ENCODE data around the gene HMGA1.
"Not testable (repeated sequence)": the region's sequence is repeated elsewhere in the genome, so short reads cannot be mapped to it uniquely, and the experiment has no call there.

HMGA1 gene

GRCh38 chr6:34260576-34261267, 24.0 kb downstream of the HMGA1 start:
- DNase-seq (ENCODE audit: low read depth), result no peak

- not testable (repeated sequence) for DNase-seq (ENCODE audit: low read depth)
Observed at GRCh38 chr6:34263484-34263883, 26.8 kb downstream of the HMGA1 start.

GRCh38 chr6:34267746-34268145, 31.1 kb downstream of the HMGA1 start:
- DNase-seq (ENCODE audit: low read depth), result no peak

GRCh38 chr6:34269132-34269531, 32.5 kb downstream of the HMGA1 start:
- not testable (repeated sequence) for DNase-seq (ENCODE audit: low read depth)

- DNase-seq (ENCODE audit: low read depth), result not testable (repeated sequence)
Observed at GRCh38 chr6:34269658-34270341, 33.1 kb downstream of the HMGA1 start.

- DNase-seq (ENCODE audit: low read depth), result no peak
Observed at GRCh38 chr6:34272013-34272926, 35.6 kb downstream of the HMGA1 start.

GRCh38 chr6:34273242-34273805, 36.7 kb downstream of the HMGA1 start:
- no peak for DNase-seq (ENCODE audit: low read depth)

- DNase-seq (ENCODE audit: low read depth), result no peak
Observed at GRCh38 chr6:34274129-34274528, 37.5 kb downstream of the HMGA1 start.

GRCh38 chr6:34275128-34275804, 38.6 kb downstream of the HMGA1 start:
- DNase-seq (ENCODE audit: low read depth), result no peak

GRCh38 chr6:34276191-34276590, 39.5 kb downstream of the HMGA1 start:
- DNase-seq (ENCODE audit: low read depth), result no peak

- no peak for DNase-seq (ENCODE audit: low read depth)
Observed at GRCh38 chr6:34276881-34277762, 40.4 kb downstream of the HMGA1 start.

- DNase-seq (ENCODE audit: low read depth), result no peak
Observed at GRCh38 chr6:34277763-34278112, 41.1 kb downstream of the HMGA1 start.

- no peak for DNase-seq (ENCODE audit: low read depth)
Observed at GRCh38 chr6:34278833-34279232, 42.2 kb downstream of the HMGA1 start.

GRCh38 chr6:34280216-34280615, 43.5 kb downstream of the HMGA1 start:
- no peak for DNase-seq (ENCODE audit: low read depth)

- DNase-seq (ENCODE audit: low read depth), result no peak
Observed at GRCh38 chr6:34281702-34282334, 45.1 kb downstream of the HMGA1 start.

- DNase-seq (ENCODE audit: low read depth), result no peak
Observed at GRCh38 chr6:34284563-34285447, 48.1 kb downstream of the HMGA1 start.

GRCh38 chr6:34285448-34286164, 48.9 kb downstream of the HMGA1 start:
- DNase-seq (ENCODE audit: low read depth), result no peak

- no peak for DNase-seq (ENCODE audit: low read depth)
Observed at GRCh38 chr6:34288581-34288980, 51.9 kb downstream of the HMGA1 start.

GRCh38 chr6:34289137-34289536, 52.5 kb downstream of the HMGA1 start:
- DNase-seq (ENCODE audit: low read depth), result no peak
